Astrocyte (in vitro differentiated cells and primary cell): ENCODE measurements around the gene KCNK15. TPM values are rescaled to one million over a fixed set of nuclear protein-coding genes. Genes with fewer than 3 reads are reported as not detected.

ENCODE experiments used
- DNase-seq: peaks from one replicate; pipeline ENCODE4 v3.0.0-alpha.2; 2010; ENCODE audit warnings: low read depth
- FAIRE-seq: peaks from 2 replicates; lab custom pipeline; 2011; peaks lifted over from hg19 to GRCh38; lab: Jason Lieb, UNC
- H2AFZ ChIP-seq: 2 replicates; pipeline ENCODE4 v1.6.0; 2012; ENCODE audit warnings: low read depth, low read length, inconsistent platforms
- H3K27ac ChIP-seq: 2 replicates; pipeline ENCODE4 v1.5.1; 2011; ENCODE audit warnings: low read depth, low read length, inconsistent platforms
- H3K27me3 ChIP-seq: 2 replicates; pipeline ENCODE4 v1.6.0; 2011; ENCODE audit warnings: low read length, inconsistent platforms; ENCODE audit not compliant: insufficient read depth
- H3K36me3 ChIP-seq: 2 replicates; pipeline ENCODE4 v1.5.1; 2011; ENCODE audit warnings: low read length, inconsistent platforms; ENCODE audit not compliant: insufficient read depth
- H3K4me1 ChIP-seq: 2 replicates; pipeline ENCODE4 v1.5.1; 2011; ENCODE audit warnings: low read length, inconsistent platforms; ENCODE audit not compliant: insufficient read depth
- H3K4me2 ChIP-seq: 2 replicates; pipeline ENCODE4 v1.6.0; 2012; ENCODE audit warnings: low read length, inconsistent platforms
- H3K4me3 ChIP-seq: 2 replicates; pipeline ENCODE4 v1.5.1; 2011; ENCODE audit warnings: low read depth, mild to moderate bottlenecking, low read length, inconsistent platforms; ENCODE audit not compliant: insufficient read depth
- H3K79me2 ChIP-seq: 2 replicates; pipeline ENCODE4 v1.6.0; 2012; ENCODE audit warnings: mild to moderate bottlenecking, low read length, inconsistent platforms; ENCODE audit not compliant: insufficient read depth
- H3K9ac ChIP-seq: 2 replicates; pipeline ENCODE4 v1.6.0; 2012; ENCODE audit warnings: mild to moderate bottlenecking, low read length, inconsistent platforms
- H3K9me3 ChIP-seq: 2 replicates; pipeline ENCODE4 v1.5.1; 2012; ENCODE audit warnings: low read depth, mild to moderate bottlenecking, low read length, inconsistent platforms; ENCODE audit not compliant: insufficient read depth
- H4K20me1 ChIP-seq: 2 replicates; pipeline ENCODE4 v1.6.0; 2012; ENCODE audit warnings: low read length, inconsistent platforms; ENCODE audit not compliant: insufficient read depth
- H3K27ac Mint-ChIP-seq: one replicate; pipeline ENCODE4 v1.8.0; 2021; ENCODE audit warnings: mild to moderate bottlenecking, mixed read lengths; ENCODE audit not compliant: unreplicated experiment
- H3K27me3 Mint-ChIP-seq: one replicate; pipeline ENCODE4 v1.8.0; 2021; ENCODE audit warnings: low read depth, mixed read lengths; ENCODE audit not compliant: unreplicated experiment
- H3K36me3 Mint-ChIP-seq: one replicate; pipeline ENCODE4 v1.8.0; 2021; ENCODE audit warnings: low read depth, mixed read lengths; ENCODE audit not compliant: unreplicated experiment
- H3K4me1 Mint-ChIP-seq: one replicate; pipeline ENCODE4 v1.8.0; 2021; ENCODE audit warnings: low read depth, mixed read lengths; ENCODE audit not compliant: unreplicated experiment
- H3K4me3 Mint-ChIP-seq: one replicate; pipeline ENCODE4 v1.8.0; 2021; ENCODE audit warnings: mild to moderate bottlenecking, moderate library complexity, mixed read lengths; ENCODE audit not compliant: unreplicated experiment
- H3K9me3 Mint-ChIP-seq: one replicate; pipeline ENCODE4 v1.8.0; 2021; ENCODE audit warnings: mild to moderate bottlenecking, mixed read lengths; ENCODE audit not compliant: unreplicated experiment
- CTCF ChIP-seq: IDR thresholded peaks from 2 replicates; pipeline ENCODE4 v1.5.1; 2011; ENCODE audit warnings: low read depth, mild to moderate bottlenecking, inconsistent platforms, low read length, moderate library complexity; ENCODE audit not compliant: insufficient read depth
- EZH2 ChIP-seq: IDR thresholded peaks from 2 replicates; pipeline ENCODE4 v1.6.1; 2012; ENCODE audit warnings: mild to moderate bottlenecking, low read length, inconsistent platforms; ENCODE audit not compliant: insufficient read depth
- total RNA-seq: library from RNA; stranded (reverse); gene quantifications from 2 replicates; pipeline ENCODE4 v1.2.1, GENCODE V29; 2021

Gene KCNK15
- total RNA-seq, 1 donor from 2014 or later: 0.14 TPM

GRCh38 chr20:44737116-44737515 is 8.5 kb upstream of the KCNK15 start:
- no peaks in the 10 kb centered on the region for H3K79me2 ChIP-seq
- no peak overlapping the region for H3K4me2 ChIP-seq
- FAIRE-seq (no peak), DNase-seq (no peak)
- H2AFZ ChIP-seq: no peak overlapping the region
- H3K4me1 Mint-ChIP-seq: peaks cover 27% of the 10 kb centered on the region
- H3K36me3 Mint-ChIP-seq: peaks cover 3% of the 10 kb centered on the region
- no peaks in the 10 kb centered on the region for H3K36me3 ChIP-seq
- H3K4me1 ChIP-seq: no peaks in the 10 kb centered on the region
- H3K27me3 ChIP-seq: peaks cover 22% of the 10 kb centered on the region
- TF ChIP-seq EZH2: no peak
- no peak for TF ChIP-seq CTCF
- H3K27ac ChIP-seq: no peak overlapping the region
- H3K4me3 Mint-ChIP-seq: no peak overlapping the region
- no peak overlapping the region for H3K27ac Mint-ChIP-seq
- no peaks in the 10 kb centered on the region for H3K9me3 ChIP-seq
- H3K9me3 Mint-ChIP-seq: peaks cover 8% of the 10 kb centered on the region
- no peaks in the 10 kb centered on the region for H4K20me1 ChIP-seq
- H3K27me3 Mint-ChIP-seq: peaks cover 12% of the 10 kb centered on the region
- no peak overlapping the region for H3K9ac ChIP-seq
- H3K4me3 ChIP-seq: no peak overlapping the region

GRCh38 chr20:44738813-44739477 is 6.7 kb upstream of the KCNK15 start:
- H3K9me3 ChIP-seq: no peaks in the 10 kb centered on the region
- peaks cover 4% of the 10 kb centered on the region for H3K36me3 Mint-ChIP-seq
- no peaks in the 10 kb centered on the region for H3K79me2 ChIP-seq
- H3K4me3 ChIP-seq: no peak overlapping the region
- FAIRE-seq: no peak
- DNase-seq: peak; percentile 56
- peaks cover 8% of the 10 kb centered on the region for H3K9me3 Mint-ChIP-seq
- H3K27me3 ChIP-seq: peaks cover 35% of the 10 kb centered on the region
- H3K4me1 Mint-ChIP-seq: peaks cover 16% of the 10 kb centered on the region
- TF ChIP-seq CTCF: no peak
- TF ChIP-seq EZH2: no peak
- no peak overlapping the region for H3K27ac ChIP-seq
- H3K4me1 ChIP-seq: no peaks in the 10 kb centered on the region
- H3K4me3 Mint-ChIP-seq: peak overlapping the region; percentile 70
- no peak overlapping the region for H3K27ac Mint-ChIP-seq
- no peak overlapping the region for H2AFZ ChIP-seq
- no peak overlapping the region for H3K9ac ChIP-seq
- no peak overlapping the region for H3K4me2 ChIP-seq
- H3K36me3 ChIP-seq: no peaks in the 10 kb centered on the region
- peaks cover 24% of the 10 kb centered on the region for H3K27me3 Mint-ChIP-seq
- H4K20me1 ChIP-seq: no peaks in the 10 kb centered on the region

GRCh38 chr20:44739942-44740341 is 5.7 kb upstream of the KCNK15 start:
- no peak overlapping the region for H3K27ac ChIP-seq
- H3K9me3 ChIP-seq: no peaks in the 10 kb centered on the region
- Mint-ChIP-seq H3K4me1 (peaks cover 14% of the 10 kb centered on the region), H3K27me3 (peaks cover 34% of the 10 kb centered on the region), H3K9me3 (peaks cover 8% of the 10 kb centered on the region), H3K36me3 (peaks cover 4% of the 10 kb centered on the region), H3K4me3 (no peak overlapping the region), H3K27ac (no peak overlapping the region)
- DNase-seq: no peak
- H3K4me2 ChIP-seq: no peak overlapping the region
- H3K79me2 ChIP-seq: no peaks in the 10 kb centered on the region
- H3K4me1 ChIP-seq: no peaks in the 10 kb centered on the region
- H3K9ac ChIP-seq: no peak overlapping the region
- TF ChIP-seq EZH2: no peak
- H2AFZ ChIP-seq: no peak overlapping the region
- no peaks in the 10 kb centered on the region for H3K36me3 ChIP-seq
- FAIRE-seq: no peak
- H4K20me1 ChIP-seq: no peaks in the 10 kb centered on the region
- H3K4me3 ChIP-seq: no peak overlapping the region
- H3K27me3 ChIP-seq: peaks cover 39% of the 10 kb centered on the region
